Raji (cell line): ENCODE results near the gene SAFB.

Experiments used
- POLR2A ChIP-seq: IDR thresholded peaks from 2 replicates; pipeline ENCODE4 v1.6.1; 2011; ENCODE audit warnings: low read depth, low read length, control low read depth; ENCODE audit not compliant: insufficient read depth

The SAFB gene

GRCh38 chr19:5622465-5623396, at the start of gene SAFB, which contains the start of gene SAFB2:
Gene SAFB (plus strand): TSS chr19:5623083. CDS start chr19:5623206, 123 bp downstream.
Gene SAFB2 (minus strand): TSS chr19:5622776. CDS start chr19:5622715, 61 bp downstream.
- peak; percentile 92 for TF ChIP-seq POLR2A

- no peak for TF ChIP-seq POLR2A
Measured at GRCh38 chr19:5575590-5575989, 47.3 kb upstream of the SAFB start.

GRCh38 chr19:5578097-5578846, 44.6 kb upstream of the SAFB start:
- TF ChIP-seq POLR2A = no peak

- no peak for TF ChIP-seq POLR2A
Measured at GRCh38 chr19:5579286-5579685, 43.6 kb upstream of the SAFB start.

- TF ChIP-seq POLR2A = no peak
Measured at GRCh38 chr19:5579697-5580096, 43.2 kb upstream of the SAFB start.

- no peak for TF ChIP-seq POLR2A
Measured at GRCh38 chr19:5580161-5580571, 42.7 kb upstream of the SAFB start.

GRCh38 chr19:5585461-5586299, 37.2 kb upstream of the SAFB start:
- no peak for TF ChIP-seq POLR2A

- TF ChIP-seq POLR2A = no peak
Measured at GRCh38 chr19:5586300-5587070, 36.4 kb upstream of the SAFB start.

- no peak for TF ChIP-seq POLR2A
Measured at GRCh38 chr19:5587071-5587455, 35.8 kb upstream of the SAFB start.

GRCh38 chr19:5587661-5588060, 35.2 kb upstream of the SAFB start:
- TF ChIP-seq POLR2A = no peak

- no peak for TF ChIP-seq POLR2A
Measured at GRCh38 chr19:5588441-5588840, 34.4 kb upstream of the SAFB start.

- TF ChIP-seq POLR2A = no peak
Measured at GRCh38 chr19:5588906-5589676, 33.8 kb upstream of the SAFB start.

GRCh38 chr19:5590151-5590864, 32.6 kb upstream of the SAFB start:
- no peak for TF ChIP-seq POLR2A

- TF ChIP-seq POLR2A = no peak
Measured at GRCh38 chr19:5590865-5591154, 32.1 kb upstream of the SAFB start.

GRCh38 chr19:5591476-5591875, 31.4 kb upstream of the SAFB start:
- no peak for TF ChIP-seq POLR2A
